Liver (tissue), 3 donors: ENCODE results near the gene MRPL19.
"Not testable (repeated sequence)": the region's sequence is repeated elsewhere in the genome, so short reads cannot be mapped to it uniquely, and the experiment has no call there.

Experiments
- EGR1 ChIP-seq, 2 donors: IDR thresholded peaks; 2 replicates each; pipeline ENCODE4 v1.6.1; 2016 to 2018; ENCODE audit warnings: antibody characterized with exemption in 2 of 2, low read depth in 2 of 2
- JUND ChIP-seq, 2 donors: IDR thresholded peaks; 2 replicates each; pipeline ENCODE4 v1.6.1; 2016; ENCODE audit warnings: antibody characterized with exemption in 2 of 2
- TAF1 ChIP-seq: conservative IDR thresholded peaks from 2 replicates; pipeline ENCODE4 v1.6.1; 2016; ENCODE audit warnings: antibody characterized with exemption, mild to moderate bottlenecking
- TF ChIP-seq, protein P1 (sequence below): IDR thresholded peaks from 2 replicates; pipeline ENCODE4 v1.6.1; 2016; ENCODE audit warnings: antibody characterized with exemption
- TF ChIP-seq, protein P2 (sequence below): IDR thresholded peaks from 2 replicates; pipeline ENCODE4 v1.6.1; 2016; ENCODE audit warnings: antibody characterized with exemption
- TF ChIP-seq, protein P3 (sequence below): fragments of 150-350 bp; IDR thresholded peaks from 2 replicates; pipeline ENCODE4 v1.5.1; 2017; ENCODE audit warnings: improper control_type of control experiment, low read depth, low read length; ENCODE audit not compliant: missing input control
- TF ChIP-seq, protein P4 (sequence below): IDR thresholded peaks from 2 replicates; pipeline ENCODE4 v1.6.1; 2016; ENCODE audit warnings: antibody characterized with exemption
- TF ChIP-seq, protein P5 (sequence below): IDR thresholded peaks from 2 replicates; pipeline ENCODE4 v1.6.1; 2016; ENCODE audit warnings: antibody characterized with exemption, mild to moderate bottlenecking
- donor health status: healthy.
- donor health status: healthy.

DNA sequence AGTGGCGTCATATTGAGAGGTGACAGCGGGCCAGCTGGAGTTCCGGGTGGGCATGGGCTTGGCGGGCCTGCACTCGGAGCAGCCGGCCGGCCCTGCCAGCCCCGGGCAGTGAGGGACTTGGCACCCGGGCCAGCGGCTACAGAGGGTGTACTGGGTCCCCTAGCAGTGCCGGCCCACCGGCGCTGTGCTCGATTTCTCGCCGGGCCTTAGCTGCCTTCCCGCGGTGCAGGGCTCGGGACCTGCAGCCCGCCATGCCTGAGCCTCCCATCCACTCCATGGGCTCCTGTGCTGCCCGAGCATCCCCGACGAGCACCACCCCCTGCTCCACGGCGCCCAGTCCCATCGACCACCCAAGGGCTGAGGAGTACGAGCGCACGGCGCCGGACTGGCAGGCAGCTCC, 65.0 kb downstream of the MRPL19 start:
- TF ChIP-seq, protein P1, sequence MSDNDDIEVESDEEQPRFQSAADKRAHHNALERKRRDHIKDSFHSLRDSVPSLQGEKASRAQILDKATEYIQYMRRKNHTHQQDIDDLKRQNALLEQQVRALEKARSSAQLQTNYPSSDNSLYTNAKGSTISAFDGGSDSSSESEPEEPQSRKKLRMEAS: not testable (repeated sequence)
- TF ChIP-seq, protein P2, sequence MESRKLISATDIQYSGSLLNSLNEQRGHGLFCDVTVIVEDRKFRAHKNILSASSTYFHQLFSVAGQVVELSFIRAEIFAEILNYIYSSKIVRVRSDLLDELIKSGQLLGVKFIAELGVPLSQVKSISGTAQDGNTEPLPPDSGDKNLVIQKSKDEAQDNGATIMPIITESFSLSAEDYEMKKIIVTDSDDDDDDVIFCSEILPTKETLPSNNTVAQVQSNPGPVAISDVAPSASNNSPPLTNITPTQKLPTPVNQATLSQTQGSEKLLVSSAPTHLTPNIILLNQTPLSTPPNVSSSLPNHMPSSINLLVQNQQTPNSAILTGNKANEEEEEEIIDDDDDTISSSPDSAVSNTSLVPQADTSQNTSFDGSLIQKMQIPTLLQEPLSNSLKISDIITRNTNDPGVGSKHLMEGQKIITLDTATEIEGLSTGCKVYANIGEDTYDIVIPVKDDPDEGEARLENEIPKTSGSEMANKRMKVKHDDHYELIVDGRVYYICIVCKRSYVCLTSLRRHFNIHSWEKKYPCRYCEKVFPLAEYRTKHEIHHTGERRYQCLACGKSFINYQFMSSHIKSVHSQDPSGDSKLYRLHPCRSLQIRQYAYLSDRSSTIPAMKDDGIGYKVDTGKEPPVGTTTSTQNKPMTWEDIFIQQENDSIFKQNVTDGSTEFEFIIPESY: not testable (repeated sequence)
- TF ChIP-seq, protein P3, sequence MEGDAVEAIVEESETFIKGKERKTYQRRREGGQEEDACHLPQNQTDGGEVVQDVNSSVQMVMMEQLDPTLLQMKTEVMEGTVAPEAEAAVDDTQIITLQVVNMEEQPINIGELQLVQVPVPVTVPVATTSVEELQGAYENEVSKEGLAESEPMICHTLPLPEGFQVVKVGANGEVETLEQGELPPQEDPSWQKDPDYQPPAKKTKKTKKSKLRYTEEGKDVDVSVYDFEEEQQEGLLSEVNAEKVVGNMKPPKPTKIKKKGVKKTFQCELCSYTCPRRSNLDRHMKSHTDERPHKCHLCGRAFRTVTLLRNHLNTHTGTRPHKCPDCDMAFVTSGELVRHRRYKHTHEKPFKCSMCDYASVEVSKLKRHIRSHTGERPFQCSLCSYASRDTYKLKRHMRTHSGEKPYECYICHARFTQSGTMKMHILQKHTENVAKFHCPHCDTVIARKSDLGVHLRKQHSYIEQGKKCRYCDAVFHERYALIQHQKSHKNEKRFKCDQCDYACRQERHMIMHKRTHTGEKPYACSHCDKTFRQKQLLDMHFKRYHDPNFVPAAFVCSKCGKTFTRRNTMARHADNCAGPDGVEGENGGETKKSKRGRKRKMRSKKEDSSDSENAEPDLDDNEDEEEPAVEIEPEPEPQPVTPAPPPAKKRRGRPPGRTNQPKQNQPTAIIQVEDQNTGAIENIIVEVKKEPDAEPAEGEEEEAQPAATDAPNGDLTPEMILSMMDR: not testable (repeated sequence)
- not testable (repeated sequence) for TF ChIP-seq EGR1 (IDR thresholded peaks at IDR 0.05; ENCODE audit: low read depth in 2 of 2); TAF1; JUND (IDR thresholded peaks at IDR 0.05)
- TF ChIP-seq, protein P4, sequence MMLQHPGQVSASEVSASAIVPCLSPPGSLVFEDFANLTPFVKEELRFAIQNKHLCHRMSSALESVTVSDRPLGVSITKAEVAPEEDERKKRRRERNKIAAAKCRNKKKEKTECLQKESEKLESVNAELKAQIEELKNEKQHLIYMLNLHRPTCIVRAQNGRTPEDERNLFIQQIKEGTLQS: not testable (repeated sequence)
- TF ChIP-seq, protein P5, sequence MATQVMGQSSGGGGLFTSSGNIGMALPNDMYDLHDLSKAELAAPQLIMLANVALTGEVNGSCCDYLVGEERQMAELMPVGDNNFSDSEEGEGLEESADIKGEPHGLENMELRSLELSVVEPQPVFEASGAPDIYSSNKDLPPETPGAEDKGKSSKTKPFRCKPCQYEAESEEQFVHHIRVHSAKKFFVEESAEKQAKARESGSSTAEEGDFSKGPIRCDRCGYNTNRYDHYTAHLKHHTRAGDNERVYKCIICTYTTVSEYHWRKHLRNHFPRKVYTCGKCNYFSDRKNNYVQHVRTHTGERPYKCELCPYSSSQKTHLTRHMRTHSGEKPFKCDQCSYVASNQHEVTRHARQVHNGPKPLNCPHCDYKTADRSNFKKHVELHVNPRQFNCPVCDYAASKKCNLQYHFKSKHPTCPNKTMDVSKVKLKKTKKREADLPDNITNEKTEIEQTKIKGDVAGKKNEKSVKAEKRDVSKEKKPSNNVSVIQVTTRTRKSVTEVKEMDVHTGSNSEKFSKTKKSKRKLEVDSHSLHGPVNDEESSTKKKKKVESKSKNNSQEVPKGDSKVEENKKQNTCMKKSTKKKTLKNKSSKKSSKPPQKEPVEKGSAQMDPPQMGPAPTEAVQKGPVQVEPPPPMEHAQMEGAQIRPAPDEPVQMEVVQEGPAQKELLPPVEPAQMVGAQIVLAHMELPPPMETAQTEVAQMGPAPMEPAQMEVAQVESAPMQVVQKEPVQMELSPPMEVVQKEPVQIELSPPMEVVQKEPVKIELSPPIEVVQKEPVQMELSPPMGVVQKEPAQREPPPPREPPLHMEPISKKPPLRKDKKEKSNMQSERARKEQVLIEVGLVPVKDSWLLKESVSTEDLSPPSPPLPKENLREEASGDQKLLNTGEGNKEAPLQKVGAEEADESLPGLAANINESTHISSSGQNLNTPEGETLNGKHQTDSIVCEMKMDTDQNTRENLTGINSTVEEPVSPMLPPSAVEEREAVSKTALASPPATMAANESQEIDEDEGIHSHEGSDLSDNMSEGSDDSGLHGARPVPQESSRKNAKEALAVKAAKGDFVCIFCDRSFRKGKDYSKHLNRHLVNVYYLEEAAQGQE: not testable (repeated sequence)
